ENCODE measurements around the gene UVRAG.

UVRAG gene

GRCh38 chr11:76102802-76103201, 287.8 kb downstream of the UVRAG start:
- in situ Hi-C loops (cut with MboI; ENCODE audit: low sequenced_read_pairs, unreplicated experiment): no loop called here
- no peak for DNase-seq (ENCODE audit: low spot score)
- TF ChIP-seq, protein P1, sequence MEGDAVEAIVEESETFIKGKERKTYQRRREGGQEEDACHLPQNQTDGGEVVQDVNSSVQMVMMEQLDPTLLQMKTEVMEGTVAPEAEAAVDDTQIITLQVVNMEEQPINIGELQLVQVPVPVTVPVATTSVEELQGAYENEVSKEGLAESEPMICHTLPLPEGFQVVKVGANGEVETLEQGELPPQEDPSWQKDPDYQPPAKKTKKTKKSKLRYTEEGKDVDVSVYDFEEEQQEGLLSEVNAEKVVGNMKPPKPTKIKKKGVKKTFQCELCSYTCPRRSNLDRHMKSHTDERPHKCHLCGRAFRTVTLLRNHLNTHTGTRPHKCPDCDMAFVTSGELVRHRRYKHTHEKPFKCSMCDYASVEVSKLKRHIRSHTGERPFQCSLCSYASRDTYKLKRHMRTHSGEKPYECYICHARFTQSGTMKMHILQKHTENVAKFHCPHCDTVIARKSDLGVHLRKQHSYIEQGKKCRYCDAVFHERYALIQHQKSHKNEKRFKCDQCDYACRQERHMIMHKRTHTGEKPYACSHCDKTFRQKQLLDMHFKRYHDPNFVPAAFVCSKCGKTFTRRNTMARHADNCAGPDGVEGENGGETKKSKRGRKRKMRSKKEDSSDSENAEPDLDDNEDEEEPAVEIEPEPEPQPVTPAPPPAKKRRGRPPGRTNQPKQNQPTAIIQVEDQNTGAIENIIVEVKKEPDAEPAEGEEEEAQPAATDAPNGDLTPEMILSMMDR (IDR thresholded peaks at IDR 0.05; ENCODE audit: borderline replicate concordance, control extremely low read depth, extremely low read depth, insufficient read depth, missing control alignments): no peak

GRCh38 chr11:76103460-76103859, 288.4 kb downstream of the UVRAG start:
- TF ChIP-seq, protein P1 (IDR thresholded peaks at IDR 0.05; ENCODE audit: borderline replicate concordance, control extremely low read depth, extremely low read depth, insufficient read depth, missing control alignments): no peak
- in situ Hi-C loops (cut with MboI; ENCODE audit: low sequenced_read_pairs, unreplicated experiment): no loop called here
- no peak for DNase-seq (ENCODE audit: low spot score)

GRCh38 chr11:76104285-76104684, 289.3 kb downstream of the UVRAG start:
- DNase-seq (ENCODE audit: low spot score): no peak
- in situ Hi-C loops (cut with MboI; ENCODE audit: low sequenced_read_pairs, unreplicated experiment): no loop called here
- TF ChIP-seq, protein P1 (IDR thresholded peaks at IDR 0.05; ENCODE audit: borderline replicate concordance, control extremely low read depth, extremely low read depth, insufficient read depth, missing control alignments): no peak

- DNase-seq (ENCODE audit: low spot score): no peak
- TF ChIP-seq, protein P1 (IDR thresholded peaks at IDR 0.05; ENCODE audit: borderline replicate concordance, control extremely low read depth, extremely low read depth, insufficient read depth, missing control alignments): no peak
- in situ Hi-C loops (cut with MboI; ENCODE audit: low sequenced_read_pairs, unreplicated experiment): no loop called here
These were observed 290.6 kb downstream of the UVRAG start for GRCh38 chr11:76105637-76106036.

GRCh38 chr11:76107971-76108370, 293.0 kb downstream of the UVRAG start:
- in situ Hi-C loops (cut with MboI; ENCODE audit: low sequenced_read_pairs, unreplicated experiment): no loop called here
- no peak for DNase-seq (ENCODE audit: low spot score)
- TF ChIP-seq, protein P1 (IDR thresholded peaks at IDR 0.05; ENCODE audit: borderline replicate concordance, control extremely low read depth, extremely low read depth, insufficient read depth, missing control alignments): no peak

DNA sequence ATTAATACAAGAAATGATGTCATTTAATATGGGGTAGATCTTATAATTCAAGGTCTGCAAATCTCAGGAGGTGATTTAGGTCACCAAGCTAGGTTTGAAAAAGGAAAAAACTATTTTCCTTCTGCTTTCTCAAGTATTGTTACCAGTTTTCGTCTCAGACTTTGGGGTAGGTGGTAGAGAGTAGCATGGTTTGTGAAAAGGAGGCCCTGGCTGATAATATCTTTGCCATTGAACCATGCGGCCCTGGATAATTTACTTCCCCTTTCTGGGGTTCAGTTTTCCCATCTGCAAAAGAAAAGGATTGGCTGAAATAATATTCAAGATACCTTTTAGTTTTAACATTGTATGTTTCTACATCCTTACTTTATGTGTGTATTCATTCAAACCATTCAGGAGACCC, 299.2 kb downstream of the UVRAG start:
- TF ChIP-seq, protein P1 (IDR thresholded peaks at IDR 0.05; ENCODE audit: borderline replicate concordance, control extremely low read depth, extremely low read depth, insufficient read depth, missing control alignments): no peak
- no peak for DNase-seq (ENCODE audit: low spot score)
- in situ Hi-C loops (cut with MboI; ENCODE audit: low sequenced_read_pairs, unreplicated experiment): no loop called here

GRCh38 chr11:76115555-76115954, 300.5 kb downstream of the UVRAG start:
- DNase-seq (ENCODE audit: low spot score): no peak
- in situ Hi-C loops (cut with MboI; ENCODE audit: low sequenced_read_pairs, unreplicated experiment): no loop called here
- TF ChIP-seq, protein P1 (IDR thresholded peaks at IDR 0.05; ENCODE audit: borderline replicate concordance, control extremely low read depth, extremely low read depth, insufficient read depth, missing control alignments): no peak
